ENCODE results near the gene RTN1. TPM values are rescaled to one million over a fixed set of nuclear protein-coding genes. Genes with fewer than 3 reads are reported as not detected.

RTN1 gene
- total and polyA plus RNA-seq, 10 of the 15 experiments (the other 5 are each of a cell fraction or from before 2014, with no cell fraction given): 0.03 to 0.55 (median 0.13) TPM; not detected in 4

DNA sequence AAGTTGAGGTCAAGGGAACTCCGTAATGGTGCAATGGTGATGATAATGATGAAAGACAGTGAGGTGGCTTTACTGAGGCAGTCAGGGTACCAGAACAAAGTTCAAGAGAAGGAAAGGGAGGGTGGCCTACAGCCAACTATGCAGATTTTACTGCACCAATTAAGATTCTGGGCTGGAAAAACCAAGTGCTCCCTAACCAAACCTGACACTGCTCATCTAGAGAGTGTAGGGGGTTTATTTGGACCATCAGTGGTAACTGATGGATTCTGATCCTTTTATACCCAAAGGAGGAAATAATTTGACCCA, 49.8 kb upstream of the RTN1 start:
- H3K79me2 ChIP-seq (ENCODE audit: control insufficient read depth, insufficient read depth, low read length): no peaks in the 10 kb centered on the region
- BruUV-seq (replicated peaks): no TSS peak
- H3K4me2 ChIP-seq (ENCODE audit: control insufficient read depth, insufficient read depth): no peak overlapping the region
- no peak overlapping the region for H3K9ac ChIP-seq (ENCODE audit: control insufficient read depth, insufficient read depth, low read length)
- intact Hi-C loops (cut with micrococcal nuclease; ENCODE audit: unreplicated experiment) (loop anchor here (5.0 kb wide), 1 partner anchor 47 kb away; no protein-coding TSS in a partner anchor), in situ Hi-C loops (cut with MboI) (no loop called here)
- POLR2A ChIA-PET: no interaction called here
- no peaks in the 10 kb centered on the region for H3K36me3 ChIP-seq (ENCODE audit: control insufficient read depth in 2 of 2, insufficient read depth in 2 of 2, low read length in 1 of 2)
- RAD21 ChIA-PET (ENCODE audit: unreplicated experiment): no interaction called here
- no peaks in the 10 kb centered on the region for H4K20me1 ChIP-seq (ENCODE audit: control insufficient read depth, insufficient read depth)
- ATAC-seq (no peak; the same call in 2 of the 3 replicates), FAIRE-seq (no peak), DNase-seq (ENCODE audit: low read depth, low spot score) (no peak)
- 100% methylated on average over 1 of the region's 1 CpG for WGBS (ENCODE audit: insufficient coverage, insufficient replicate concordance, low lambda C conversion rate, missing lambda C conversion rate)
- CTCF ChIA-PET: no interaction called here
- peaks cover 0 to 5% of the 10 kb centered on the region in 2 experiments; a peak in 2 of 4 replicates for H3K27me3 ChIP-seq (replicated peaks in 1 of 2; ENCODE audit: control insufficient read depth in 2 of 2, insufficient read depth in 2 of 2, low read length in 1 of 2)
- no peaks in the 10 kb centered on the region; the same call in 2 of the 3 replicates for H3K9me3 ChIP-seq (replicated peaks; ENCODE audit: control insufficient read depth, insufficient read depth, low read length)
- SMC1A ChIA-PET (ENCODE audit: uncharacterized antibody, unreplicated experiment): no interaction called here
- H2AFZ ChIP-seq (ENCODE audit: control insufficient read depth, low read depth, low read length): no peak overlapping the region
- no peak overlapping the region for H3K27ac ChIP-seq (ENCODE audit: control insufficient read depth, insufficient read depth)
- no peak overlapping the region for H3K4me3 ChIP-seq
- peaks cover 3% of the 10 kb centered on the region; the same call in 1 of the 2 replicates for H3K4me1 ChIP-seq (ENCODE audit: control insufficient read depth, insufficient read depth, low read length)
- TF ChIP-seq, protein P1, sequence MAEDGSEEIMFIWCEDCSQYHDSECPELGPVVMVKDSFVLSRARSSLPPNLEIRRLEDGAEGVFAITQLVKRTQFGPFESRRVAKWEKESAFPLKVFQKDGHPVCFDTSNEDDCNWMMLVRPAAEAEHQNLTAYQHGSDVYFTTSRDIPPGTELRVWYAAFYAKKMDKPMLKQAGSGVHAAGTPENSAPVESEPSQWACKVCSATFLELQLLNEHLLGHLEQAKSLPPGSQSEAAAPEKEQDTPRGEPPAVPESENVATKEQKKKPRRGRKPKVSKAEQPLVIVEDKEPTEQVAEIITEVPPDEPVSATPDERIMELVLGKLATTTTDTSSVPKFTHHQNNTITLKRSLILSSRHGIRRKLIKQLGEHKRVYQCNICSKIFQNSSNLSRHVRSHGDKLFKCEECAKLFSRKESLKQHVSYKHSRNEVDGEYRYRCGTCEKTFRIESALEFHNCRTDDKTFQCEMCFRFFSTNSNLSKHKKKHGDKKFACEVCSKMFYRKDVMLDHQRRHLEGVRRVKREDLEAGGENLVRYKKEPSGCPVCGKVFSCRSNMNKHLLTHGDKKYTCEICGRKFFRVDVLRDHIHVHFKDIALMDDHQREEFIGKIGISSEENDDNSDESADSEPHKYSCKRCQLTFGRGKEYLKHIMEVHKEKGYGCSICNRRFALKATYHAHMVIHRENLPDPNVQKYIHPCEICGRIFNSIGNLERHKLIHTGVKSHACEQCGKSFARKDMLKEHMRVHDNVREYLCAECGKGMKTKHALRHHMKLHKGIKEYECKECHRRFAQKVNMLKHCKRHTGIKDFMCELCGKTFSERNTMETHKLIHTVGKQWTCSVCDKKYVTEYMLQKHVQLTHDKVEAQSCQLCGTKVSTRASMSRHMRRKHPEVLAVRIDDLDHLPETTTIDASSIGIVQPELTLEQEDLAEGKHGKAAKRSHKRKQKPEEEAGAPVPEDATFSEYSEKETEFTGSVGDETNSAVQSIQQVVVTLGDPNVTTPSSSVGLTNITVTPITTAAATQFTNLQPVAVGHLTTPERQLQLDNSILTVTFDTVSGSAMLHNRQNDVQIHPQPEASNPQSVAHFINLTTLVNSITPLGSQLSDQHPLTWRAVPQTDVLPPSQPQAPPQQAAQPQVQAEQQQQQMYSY (CRISPR knock-in tag; IDR thresholded peaks at IDR 0.05): no peak
- TF ChIP-seq JUND (IDR thresholded peaks at IDR 0.05; ENCODE audit: low read depth, low read length) (no peak), NFIC (IDR thresholded peaks at IDR 0.05; ENCODE audit: low read depth, low read length) (no peak), TBL1XR1 (IDR thresholded peaks at IDR 0.05; ENCODE audit: low read depth, low read length) (no peak), POU2F2 (IDR thresholded peaks at IDR 0.05; ENCODE audit: borderline replicate concordance, low read depth, low read length) (no peak), DPF2 (IDR thresholded peaks at IDR 0.05) (no peak), STAT1 (conservative IDR thresholded peaks at IDR 0.05) (no peak)
- TF ChIP-seq, protein P2, sequence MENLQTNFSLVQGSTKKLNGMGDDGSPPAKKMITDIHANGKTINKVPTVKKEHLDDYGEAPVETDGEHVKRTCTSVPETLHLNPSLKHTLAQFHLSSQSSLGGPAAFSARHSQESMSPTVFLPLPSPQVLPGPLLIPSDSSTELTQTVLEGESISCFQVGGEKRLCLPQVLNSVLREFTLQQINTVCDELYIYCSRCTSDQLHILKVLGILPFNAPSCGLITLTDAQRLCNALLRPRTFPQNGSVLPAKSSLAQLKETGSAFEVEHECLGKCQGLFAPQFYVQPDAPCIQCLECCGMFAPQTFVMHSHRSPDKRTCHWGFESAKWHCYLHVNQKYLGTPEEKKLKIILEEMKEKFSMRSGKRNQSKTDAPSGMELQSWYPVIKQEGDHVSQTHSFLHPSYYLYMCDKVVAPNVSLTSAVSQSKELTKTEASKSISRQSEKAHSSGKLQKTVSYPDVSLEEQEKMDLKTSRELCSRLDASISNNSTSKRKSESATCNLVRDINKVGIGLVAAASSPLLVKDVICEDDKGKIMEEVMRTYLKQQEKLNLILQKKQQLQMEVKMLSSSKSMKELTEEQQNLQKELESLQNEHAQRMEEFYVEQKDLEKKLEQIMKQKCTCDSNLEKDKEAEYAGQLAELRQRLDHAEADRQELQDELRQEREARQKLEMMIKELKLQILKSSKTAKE (IDR thresholded peaks at IDR 0.05; ENCODE audit: low read depth, poor library complexity, severe bottlenecking): no peak
- TF ChIP-seq, protein P3, sequence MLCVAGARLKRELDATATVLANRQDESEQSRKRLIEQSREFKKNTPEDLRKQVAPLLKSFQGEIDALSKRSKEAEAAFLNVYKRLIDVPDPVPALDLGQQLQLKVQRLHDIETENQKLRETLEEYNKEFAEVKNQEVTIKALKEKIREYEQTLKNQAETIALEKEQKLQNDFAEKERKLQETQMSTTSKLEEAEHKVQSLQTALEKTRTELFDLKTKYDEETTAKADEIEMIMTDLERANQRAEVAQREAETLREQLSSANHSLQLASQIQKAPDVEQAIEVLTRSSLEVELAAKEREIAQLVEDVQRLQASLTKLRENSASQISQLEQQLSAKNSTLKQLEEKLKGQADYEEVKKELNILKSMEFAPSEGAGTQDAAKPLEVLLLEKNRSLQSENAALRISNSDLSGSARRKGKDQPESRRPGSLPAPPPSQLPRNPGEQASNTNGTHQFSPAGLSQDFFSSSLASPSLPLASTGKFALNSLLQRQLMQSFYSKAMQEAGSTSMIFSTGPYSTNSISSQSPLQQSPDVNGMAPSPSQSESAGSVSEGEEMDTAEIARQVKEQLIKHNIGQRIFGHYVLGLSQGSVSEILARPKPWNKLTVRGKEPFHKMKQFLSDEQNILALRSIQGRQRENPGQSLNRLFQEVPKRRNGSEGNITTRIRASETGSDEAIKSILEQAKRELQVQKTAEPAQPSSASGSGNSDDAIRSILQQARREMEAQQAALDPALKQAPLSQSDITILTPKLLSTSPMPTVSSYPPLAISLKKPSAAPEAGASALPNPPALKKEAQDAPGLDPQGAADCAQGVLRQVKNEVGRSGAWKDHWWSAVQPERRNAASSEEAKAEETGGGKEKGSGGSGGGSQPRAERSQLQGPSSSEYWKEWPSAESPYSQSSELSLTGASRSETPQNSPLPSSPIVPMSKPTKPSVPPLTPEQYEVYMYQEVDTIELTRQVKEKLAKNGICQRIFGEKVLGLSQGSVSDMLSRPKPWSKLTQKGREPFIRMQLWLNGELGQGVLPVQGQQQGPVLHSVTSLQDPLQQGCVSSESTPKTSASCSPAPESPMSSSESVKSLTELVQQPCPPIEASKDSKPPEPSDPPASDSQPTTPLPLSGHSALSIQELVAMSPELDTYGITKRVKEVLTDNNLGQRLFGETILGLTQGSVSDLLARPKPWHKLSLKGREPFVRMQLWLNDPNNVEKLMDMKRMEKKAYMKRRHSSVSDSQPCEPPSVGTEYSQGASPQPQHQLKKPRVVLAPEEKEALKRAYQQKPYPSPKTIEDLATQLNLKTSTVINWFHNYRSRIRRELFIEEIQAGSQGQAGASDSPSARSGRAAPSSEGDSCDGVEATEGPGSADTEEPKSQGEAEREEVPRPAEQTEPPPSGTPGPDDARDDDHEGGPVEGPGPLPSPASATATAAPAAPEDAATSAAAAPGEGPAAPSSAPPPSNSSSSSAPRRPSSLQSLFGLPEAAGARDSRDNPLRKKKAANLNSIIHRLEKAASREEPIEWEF (IDR thresholded peaks at IDR 0.05; ENCODE audit: insufficient replicate concordance, low read depth, low read length): no peak
